Measurements from ENCODE around the gene MAP7D1.

- no peak for TF ChIP-seq POLR2AphosphoS5 (IDR thresholded peaks at IDR 0.05; ENCODE audit: low read depth, low read length)
- TF ChIP-seq REST (IDR thresholded peaks at IDR 0.05; ENCODE audit: insufficient read depth in 1 of 2, low read depth in 2 of 2, low read length in 2 of 2): no peak
- no peak for TF ChIP-seq FOXP2 (optimal IDR thresholded peaks at IDR 0.05; ENCODE audit: borderline replicate concordance, extremely low read depth, extremely low read length, insufficient read depth)
- TF ChIP-seq TAF1 (IDR thresholded peaks at IDR 0.05; ENCODE audit: borderline replicate concordance, insufficient read depth, low read length): no peak
These were observed 21.2 kb upstream of the MAP7D1 start for GRCh38 chr1:36134505-36135329.

All from PFSK-1 (cell line).